T1000 (cell line): ENCODE data around the gene MCRIP2.
A peak's percentile ranks its signal among the peaks of the same experiment; 100 is the strongest.

Experiments
- DNase-seq: peaks from one replicate; lab custom pipeline; 2025; ENCODE audit warnings: mixed read lengths; lab: John Stamatoyannopoulos, UW

The MCRIP2 gene

GRCh38 chr16:616733-617586 is 24.7 kb upstream of the MCRIP2 start:
- DNase-seq = no peak

DNA sequence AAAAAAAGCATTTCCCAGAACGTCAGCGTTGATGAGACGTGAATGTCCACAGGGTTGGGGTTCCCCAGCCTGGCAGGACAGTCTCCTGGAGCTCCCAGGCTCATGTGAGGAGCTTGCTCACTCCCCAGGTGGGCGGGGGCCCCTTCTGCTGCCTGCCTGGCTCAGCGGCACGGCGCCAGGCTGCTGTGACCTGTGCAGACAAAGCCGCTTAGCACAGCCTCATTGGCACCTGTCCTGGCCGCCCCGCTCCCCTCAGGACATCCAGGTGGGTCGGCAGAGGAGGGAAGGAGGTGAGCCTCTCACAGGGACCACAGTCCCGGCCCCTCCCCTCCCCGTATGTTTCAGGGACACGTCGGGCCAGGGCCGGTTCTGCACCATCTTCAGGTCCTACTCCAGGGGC is 23.8 kb upstream of the MCRIP2 start:
- DNase-seq = no peak

GRCh38 chr16:619476-620100 is 22.0 kb upstream of the MCRIP2 start:
- no peak for DNase-seq

GRCh38 chr16:620700-621525 is 20.7 kb upstream of the MCRIP2 start:
- DNase-seq = no peak

GRCh38 chr16:621526-622105 is 20.0 kb upstream of the MCRIP2 start:
- DNase-seq = no peak

- no peak for DNase-seq
These were observed 18.7 kb upstream of the MCRIP2 start for GRCh38 chr16:622920-623280.

DNA sequence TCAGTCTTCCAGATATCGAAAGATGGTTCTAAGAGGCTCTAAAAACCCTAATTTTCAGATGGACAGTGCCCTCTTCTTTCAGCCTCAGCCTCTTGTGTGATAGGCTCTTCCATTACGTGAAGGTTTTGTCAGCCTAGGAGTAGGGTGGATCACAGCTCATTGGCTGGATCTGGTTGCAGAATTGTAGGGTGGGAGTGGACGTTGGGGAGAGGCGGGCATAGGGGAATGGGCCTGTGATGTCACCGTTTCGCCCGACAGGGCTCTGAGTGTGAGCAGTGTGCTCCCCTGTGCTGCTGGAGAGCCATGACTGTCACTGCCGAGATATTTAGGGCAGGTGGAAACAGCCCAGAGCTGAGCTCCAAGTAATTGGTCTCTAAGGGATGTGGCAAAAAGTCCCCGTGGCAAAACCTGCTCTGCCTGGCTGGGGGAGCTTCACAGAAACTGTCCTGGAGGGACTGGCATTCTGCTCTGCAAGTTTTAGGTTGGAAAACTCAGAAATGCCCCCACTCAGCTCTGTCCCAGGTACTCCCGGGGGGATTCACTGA is 17.0 kb upstream of the MCRIP2 start:
- DNase-seq = no peak

DNA sequence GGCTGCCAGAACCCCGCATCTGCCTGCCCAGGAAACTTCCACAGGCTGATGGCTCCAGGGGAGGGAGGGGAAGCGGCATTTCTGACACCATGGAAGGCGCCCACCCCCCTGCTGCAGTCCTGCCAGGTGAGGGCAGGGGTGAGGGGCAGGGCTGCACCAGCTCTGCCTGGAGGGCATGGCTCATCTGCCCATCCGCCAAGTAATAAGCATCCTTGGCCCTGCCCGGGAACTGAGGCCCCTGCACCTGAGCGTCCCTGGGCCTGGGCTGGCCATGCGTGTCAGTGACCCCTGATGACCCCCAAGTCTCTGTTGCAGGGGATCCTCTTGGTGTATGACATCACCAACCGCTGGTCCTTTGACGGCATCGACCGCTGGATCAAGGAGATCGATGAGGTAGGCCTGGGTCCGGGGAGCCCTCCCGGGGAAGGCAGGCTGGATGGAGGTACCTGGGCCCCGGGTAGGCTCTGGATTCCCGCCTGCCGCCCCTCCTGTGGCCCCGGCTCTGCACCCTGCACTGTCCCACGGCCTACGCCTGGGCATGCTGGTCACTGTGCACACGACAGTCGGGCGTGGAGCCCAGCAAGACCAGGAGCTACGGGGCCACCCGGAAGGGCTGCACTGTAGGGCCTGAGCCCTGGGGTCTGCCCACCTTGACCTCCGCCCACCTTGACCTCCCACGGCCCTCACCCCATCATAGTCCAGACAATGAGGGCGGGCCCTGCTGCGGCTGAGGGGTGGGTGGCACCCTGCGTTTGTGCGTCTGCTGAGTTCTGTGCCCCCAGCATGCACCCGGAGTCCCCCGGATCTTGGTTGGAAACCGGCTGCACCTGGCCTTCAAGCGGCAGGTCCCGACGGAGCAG is 16.3 kb upstream of the MCRIP2 start:
- no peak for DNase-seq

GRCh38 chr16:625977-626765 is 15.5 kb upstream of the MCRIP2 start:
- DNase-seq = no peak

GRCh38 chr16:626787-627453 is 14.7 kb upstream of the MCRIP2 start:
- peak; percentile 91 for DNase-seq

GRCh38 chr16:627454-628239 is 14.0 kb upstream of the MCRIP2 start:
- no peak for DNase-seq

- DNase-seq = no peak
These were observed 13.1 kb upstream of the MCRIP2 start for GRCh38 chr16:628321-629061.

GRCh38 chr16:629185-629832 is 12.3 kb upstream of the MCRIP2 start:
- DNase-seq = no peak

GRCh38 chr16:629833-630248 is 11.8 kb upstream of the MCRIP2 start:
- DNase-seq = no peak

- no peak for DNase-seq
These were observed 11.3 kb upstream of the MCRIP2 start for GRCh38 chr16:630249-630814.

- DNase-seq = no peak
These were observed 10.7 kb upstream of the MCRIP2 start, which contains the start of gene WFIKKN1 for GRCh38 chr16:630815-631405. Gene WFIKKN1 (plus strand): TSS chr16:630985. CDS start chr16:631254, 269 bp downstream.
